Adrenal gland (tissue), 5 donors: Measurements from ENCODE around the gene ST6GALNAC3.

Experiments
- CTCF ChIP-seq, 6 experiments: fragments of 450-650 bp in 4 of 6; fragments of 200-600 bp in 2 of 6; sonication (generic) in 1 of 6; IDR thresholded peaks; 1 replicate in 5 of 6; 2 replicates in 1 of 6; pipeline versions ENCODE4 v1.5.1 to v1.8.0; 2016 to 2021; ENCODE audit warnings: antibody characterized with exemption in 6 of 6, mild to moderate bottlenecking in 2 of 6, moderate library complexity in 1 of 6
- POLR2A ChIP-seq, 2 donors: fragments of 450-650 bp; IDR thresholded peaks; one replicate each; pipeline ENCODE4 v1.6.1; 2017; ENCODE audit warnings: antibody characterized with exemption in 2 of 2, mild to moderate bottlenecking in 2 of 2, moderate library complexity in 1 of 2
- donor health status: DM: no; HTN: no; CAD: no.

GRCh38 chr1:76292418-76293184 is 218.1 kb downstream of the ST6GALNAC3 start:
- TF ChIP-seq CTCF (IDR thresholded peaks at IDR 0.05), result no peak
- TF ChIP-seq POLR2A (IDR thresholded peaks at IDR 0.05), result no peak
